ENCODE results near the gene R3HDM4. TPM values are rescaled to one million over a fixed set of nuclear protein-coding genes. Genes with fewer than 3 reads are reported as not detected.

The R3HDM4 gene
- total and polyA plus RNA-seq, 2 donors (not counting 3 experiments of a cell fraction or from before 2014, with no cell fraction given) = 51.8 to 53.9 TPM

- no peak overlapping the region for H3K27ac ChIP-seq (ENCODE audit: insufficient read depth, low read depth, low read length)
- H3K36me3 ChIP-seq (ENCODE audit: control insufficient read depth in 2 of 2, extremely low read depth in 1 of 2, insufficient read depth in 2 of 2, low read length in 2 of 2) = peaks cover 8 to 37% of the 10 kb centered on the region in 2 experiments
- H3K9me1 ChIP-seq (replicated peaks; ENCODE audit: control insufficient read depth, extremely low read depth, insufficient read depth, low read length) = no peaks in the 10 kb centered on the region
- dilution Hi-C loops (cut with MboI; ENCODE audit: extremely low pct_ligation_motif_present, low sequenced_read_pairs) (no loop called here), intact Hi-C loops (cut with micrococcal nuclease) (no loop called here)
- H3K27me3 ChIP-seq (ENCODE audit: control insufficient read depth in 2 of 2, insufficient read depth in 2 of 2, low read length in 2 of 2) = no peaks in the 10 kb centered on the region
- FAIRE-seq (no peak), DNase-seq (ENCODE audit: low read depth, low spot score) (no peak)
- TF ChIP-seq FOS (IDR thresholded peaks at IDR 0.05; ENCODE audit: borderline replicate concordance, insufficient read depth, low read length) (no peak), MYC (IDR thresholded peaks at IDR 0.05; ENCODE audit: low read depth, low read length) (no peak), JUN (IDR thresholded peaks at IDR 0.05; ENCODE audit: borderline replicate concordance, insufficient read depth, insufficient read length, low read depth) (no peak), POLR2AphosphoS5 (IDR thresholded peaks at IDR 0.05; ENCODE audit: insufficient read depth, low read depth, low read length) (no peak), CTCF (IDR thresholded peaks at IDR 0.05; ENCODE audit: extremely low read depth in 1 of 2, insufficient read depth in 1 of 2, low read depth in 1 of 2, low read length in 2 of 2) (no peak)
- H3K9me3 ChIP-seq (replicated peaks; ENCODE audit: control insufficient read depth, insufficient read depth, low read length) = no peaks in the 10 kb centered on the region
- ChIA-PET CTCF (interaction anchor here (1.2 kb wide), 1 partner anchor 27 kb away, joined by 4 read pairs; no protein-coding TSS in a partner anchor), POLR2A (no interaction called here)
- no peak overlapping the region for H3K9ac ChIP-seq (replicated peaks; ENCODE audit: extremely low read depth, insufficient read depth, low read length)
- H2AFZ ChIP-seq (ENCODE audit: low read depth, low read length) = no peak overlapping the region
- no peak overlapping the region for H3K4me2 ChIP-seq (ENCODE audit: insufficient read depth, low read length)
- no peak overlapping the region for H3K4me3 ChIP-seq (replicated peaks in 1 of 3; ENCODE audit: insufficient read depth in 1 of 3, low read depth in 1 of 3, low read length in 3 of 3)
- H3K4me1 ChIP-seq (ENCODE audit: control insufficient read depth, extremely low read depth, insufficient read depth, low read length) = no peaks in the 10 kb centered on the region
- no peaks in the 10 kb centered on the region for H4K20me1 ChIP-seq (replicated peaks; ENCODE audit: control insufficient read depth, extremely low read depth, insufficient read depth, low read length)
- BruUV-seq (replicated peaks) = no TSS peak
- no peaks in the 10 kb centered on the region for H3K79me2 ChIP-seq (ENCODE audit: control insufficient read depth, insufficient read depth, low read length)
These were observed 29.3 kb downstream of the R3HDM4 start for GRCh38 chr19:883661-884211.

Data from endothelial cell of umbilical vein (primary cell).